NCI-H2029 treated with DMSO at 0.1 percent for 48 hours (cell line): ENCODE results near the gene MTHFSD.

Experiments
- DNase-seq: peaks from one replicate; lab custom pipeline; 2025; lab: John Stamatoyannopoulos, UW

MTHFSD gene

DNA sequence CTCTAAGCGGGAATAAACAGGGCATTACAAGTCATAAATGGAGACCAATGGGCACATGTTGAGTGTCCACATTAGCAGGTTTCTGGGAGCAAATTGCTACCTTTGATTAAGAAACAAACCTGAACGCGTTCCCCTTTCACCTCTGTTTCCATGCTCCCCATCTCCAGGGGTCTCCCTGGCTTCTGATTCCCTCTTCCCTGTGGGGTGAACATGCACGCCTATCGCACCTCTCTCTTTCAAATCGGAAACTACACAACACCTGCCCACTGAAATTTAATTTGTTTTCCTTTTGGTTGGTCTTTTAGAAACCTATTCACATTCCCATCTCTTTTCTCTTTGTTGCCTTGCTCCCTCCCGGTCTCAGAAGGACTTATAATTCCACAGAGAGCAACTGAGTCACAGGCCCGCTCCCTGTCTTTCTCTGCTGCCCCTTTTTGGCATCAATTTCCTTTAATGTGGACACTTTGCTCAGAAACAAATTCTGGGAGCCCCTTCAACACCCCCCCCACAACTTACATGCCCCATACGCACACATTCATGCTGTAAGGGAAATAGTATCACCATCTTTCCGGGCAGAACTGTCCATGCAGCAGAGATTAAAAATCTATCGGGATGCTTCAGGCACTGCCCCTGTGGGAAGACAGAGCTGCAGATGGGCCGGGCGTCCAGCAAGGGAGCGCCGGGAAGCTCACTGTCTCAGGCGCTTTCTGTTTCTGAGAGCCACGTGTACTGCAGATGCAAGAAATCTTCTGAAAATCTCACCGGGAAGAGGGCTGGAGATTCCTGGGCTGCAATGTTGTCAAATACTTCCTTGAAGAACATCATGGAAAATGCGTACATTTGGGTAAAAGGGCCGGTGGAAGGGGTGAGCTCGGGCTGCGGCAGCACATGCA, 51.9 kb downstream of the MTHFSD start:
- no peak for DNase-seq

DNA sequence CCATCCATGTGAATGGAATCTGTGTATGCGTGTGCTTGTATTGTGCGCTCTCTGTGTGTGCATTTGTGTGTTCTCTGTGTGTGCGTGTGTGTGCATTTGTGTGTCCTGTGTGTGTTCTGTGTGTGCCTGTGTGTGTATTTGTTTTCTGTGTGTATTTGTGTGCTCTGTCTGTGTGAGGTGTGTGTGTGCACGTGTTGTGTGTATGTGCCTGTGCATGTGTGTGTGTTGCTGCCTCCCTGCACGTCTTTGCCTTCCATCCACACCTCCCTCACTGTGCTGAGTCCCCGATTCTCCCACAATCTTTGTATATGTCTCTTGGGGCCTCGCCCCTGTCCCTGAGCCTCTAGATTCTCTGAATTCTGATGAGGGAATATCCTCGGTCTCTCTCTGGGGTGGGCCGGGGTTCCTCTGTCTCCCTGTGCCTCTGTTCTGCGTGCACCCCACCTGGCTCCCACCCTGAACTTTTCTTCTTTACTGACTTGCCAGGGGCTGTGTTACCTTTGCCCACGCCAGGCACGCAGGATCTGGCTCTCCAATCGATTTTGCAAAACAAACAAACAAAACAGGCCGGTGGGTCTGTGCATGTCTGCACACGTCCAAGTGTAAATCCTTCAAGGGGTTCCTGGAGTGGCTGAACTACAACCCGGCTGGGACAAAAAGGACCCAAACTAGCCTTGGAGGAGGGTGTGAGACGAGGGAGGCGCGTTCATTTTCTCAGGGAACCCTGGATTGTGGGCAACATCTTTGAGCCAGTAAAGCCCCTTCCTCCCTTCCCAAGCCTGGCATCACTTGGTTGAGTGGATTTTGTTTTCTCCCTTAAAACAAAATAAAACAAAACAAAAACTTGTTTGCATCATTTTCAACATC, 52.8 kb downstream of the MTHFSD start:
- DNase-seq = no peak

- no peak for DNase-seq
These were observed 54.1 kb downstream of the MTHFSD start for GRCh38 chr16:86500708-86501510.

DNA sequence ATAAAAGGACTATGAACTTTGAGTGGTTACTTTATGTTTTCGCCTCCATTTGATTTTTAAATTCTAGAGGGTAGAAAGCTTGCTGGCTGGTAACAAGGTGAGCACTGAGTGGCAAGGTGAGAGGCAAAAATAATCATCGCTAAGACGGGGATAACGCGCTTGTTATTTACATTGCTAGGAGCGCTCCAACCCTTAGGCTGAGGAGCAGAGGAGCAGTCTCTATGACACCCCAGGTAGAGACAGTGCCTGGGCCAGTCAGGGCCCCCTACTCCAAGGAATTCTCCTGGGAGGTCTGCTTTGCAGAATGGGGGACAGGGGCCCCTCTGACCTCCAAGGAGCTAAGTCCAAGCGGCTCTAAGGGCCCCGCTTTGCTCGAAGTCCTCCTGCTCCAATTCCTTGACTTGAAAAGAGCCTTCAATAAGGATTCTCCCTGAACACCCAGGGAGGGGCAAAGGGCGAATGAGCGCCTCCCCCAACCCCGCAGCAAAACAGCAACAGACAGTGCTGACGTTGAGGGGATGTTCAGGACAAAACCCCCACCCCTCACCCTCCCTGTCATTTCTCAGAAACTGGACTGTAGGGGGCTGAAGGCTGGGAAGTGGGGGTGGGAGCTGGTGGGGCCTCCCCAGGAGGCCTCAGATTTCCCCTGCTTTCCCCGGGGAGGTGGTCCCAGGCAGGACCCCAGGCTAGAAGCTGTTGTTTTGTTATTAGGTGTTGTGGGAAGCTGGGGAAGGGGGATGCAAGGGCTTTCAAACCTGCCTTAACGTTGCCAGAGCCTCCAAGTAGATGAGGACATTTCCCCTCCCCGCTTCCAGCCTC, 54.9 kb downstream of the MTHFSD start:
- DNase-seq = no peak

GRCh38 chr16:86499440-86499786, 55.6 kb downstream of the MTHFSD start:
- no peak for DNase-seq

GRCh38 chr16:86498671-86499439, 56.2 kb downstream of the MTHFSD start:
- no peak for DNase-seq

DNA sequence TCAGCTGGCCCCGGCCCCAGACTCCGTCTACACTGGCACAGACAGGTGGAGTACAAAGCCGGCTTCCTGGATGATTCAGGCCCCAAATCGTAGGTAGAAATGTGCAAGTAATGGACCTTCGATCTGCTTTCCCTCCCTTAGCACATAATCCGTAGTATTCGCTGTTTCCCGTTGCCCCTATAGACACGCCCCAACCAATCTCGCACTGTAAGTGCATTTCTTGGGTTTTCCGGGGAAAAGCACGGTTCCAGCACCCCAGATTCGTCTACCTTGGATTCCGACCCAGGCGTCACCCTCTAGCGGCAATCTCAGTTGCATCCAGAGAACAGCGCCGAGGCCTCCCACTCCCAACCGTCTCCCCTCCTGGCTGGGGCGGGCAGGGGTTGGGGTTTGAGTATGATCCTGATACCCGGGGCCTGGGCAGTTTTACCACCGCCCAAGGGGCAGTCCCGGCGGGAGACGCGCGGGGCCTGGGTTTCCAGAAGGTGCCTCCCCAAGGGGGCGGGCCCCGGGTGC, 56.8 kb downstream of the MTHFSD start:
- DNase-seq = no peak

GRCh38 chr16:86497551-86498021, 57.4 kb downstream of the MTHFSD start:
- DNase-seq = no peak

GRCh38 chr16:86496929-86497461, 58.0 kb downstream of the MTHFSD start:
- DNase-seq = no peak

- DNase-seq = no peak
These were observed 58.6 kb downstream of the MTHFSD start for GRCh38 chr16:86496262-86496928.

- no peak for DNase-seq
These were observed 59.2 kb downstream of the MTHFSD start for GRCh38 chr16:86495756-86496261.

GRCh38 chr16:86495357-86495701, 59.7 kb downstream of the MTHFSD start:
- DNase-seq = no peak

- no peak for DNase-seq
These were observed 60.3 kb downstream of the MTHFSD start for GRCh38 chr16:86494565-86495356.

GRCh38 chr16:86494039-86494564, 60.9 kb downstream of the MTHFSD start:
- no peak for DNase-seq

DNA sequence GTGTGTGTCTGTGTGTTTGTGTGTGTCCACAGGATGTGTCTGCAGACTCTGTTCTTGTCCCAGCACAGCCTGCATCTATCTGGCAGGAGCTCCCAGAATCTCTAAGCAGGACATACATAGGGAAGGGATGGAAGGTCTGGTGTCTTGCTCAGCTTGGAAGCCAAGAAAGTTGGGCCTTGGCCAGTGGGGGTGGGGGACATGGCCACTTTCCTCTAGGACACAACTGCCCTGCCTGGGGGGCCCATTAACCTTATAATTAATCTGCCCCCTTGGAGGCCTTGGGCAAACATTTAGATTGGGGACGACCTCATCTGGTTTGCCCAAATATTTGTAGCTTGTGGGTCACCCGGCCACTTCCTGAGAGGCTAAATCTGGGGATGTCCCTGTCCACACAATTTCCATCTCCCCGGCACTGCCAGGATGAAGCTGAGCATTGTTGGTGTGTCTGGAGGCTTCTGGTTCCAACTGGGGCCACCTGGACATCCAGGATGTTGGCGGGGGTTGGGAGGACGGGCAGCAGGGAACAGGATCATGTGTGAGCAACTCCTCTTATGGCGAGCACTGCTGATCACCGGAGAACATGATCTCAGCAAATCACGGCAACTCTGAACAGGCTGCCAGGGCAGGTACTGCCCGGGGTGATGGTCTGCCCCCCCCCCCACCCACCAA, 61.9 kb downstream of the MTHFSD start:
- no peak for DNase-seq

GRCh38 chr16:86492267-86492960, 62.6 kb downstream of the MTHFSD start:
- DNase-seq = no peak

- no peak for DNase-seq
These were observed 63.4 kb downstream of the MTHFSD start for GRCh38 chr16:86491640-86492023.
